Measurements from ENCODE around the gene NUBPL.

- no peak for TF ChIP-seq POLR2A (IDR thresholded peaks at IDR 0.05; ENCODE audit: low read length)
- no peak for TF ChIP-seq GATA1 (IDR thresholded peaks at IDR 0.05; ENCODE audit: low read depth, low read length)
Measured at GRCh38 chr14:31622060-31622459, 60.9 kb downstream of the NUBPL start.
